NCI-H1417 treated with DMSO at 0.1 percent for 48 hours (cell line): ENCODE results near the gene ZP3.
A peak's percentile ranks its signal among the peaks of the same experiment; 100 is the strongest.
"Not testable (repeated sequence)": the region's sequence is repeated elsewhere in the genome, so short reads cannot be mapped to it uniquely, and the experiment has no call there.

Experiments used
- DNase-seq: peaks from one replicate; lab custom pipeline; 2025; lab: John Stamatoyannopoulos, UW

ZP3 gene

GRCh38 chr7:76405738-76406137 lies 19.0 kb upstream of the ZP3 start:
- DNase-seq: no peak

GRCh38 chr7:76407718-76408117 lies 17.0 kb upstream of the ZP3 start:
- no peak for DNase-seq

GRCh38 chr7:76408121-76408560 lies 16.6 kb upstream of the ZP3 start:
- DNase-seq: no peak

- DNase-seq: no peak
Measured at GRCh38 chr7:76409537-76409936, 15.2 kb upstream of the ZP3 start, which contains the start of gene SSC4D. TSS of gene SSC4D (minus strand) at chr7:76409697. CDS start at chr7:76404439, 5,258 bp downstream.

GRCh38 chr7:76411626-76412025 lies 13.1 kb upstream of the ZP3 start:
- DNase-seq: no peak

GRCh38 chr7:76412249-76412648 lies 12.5 kb upstream of the ZP3 start:
- DNase-seq: no peak

- not testable (repeated sequence) for DNase-seq
Measured at GRCh38 chr7:76417654-76418310, 7.0 kb upstream of the ZP3 start.

- not testable (repeated sequence) for DNase-seq
Measured at GRCh38 chr7:76421097-76421496, 3.7 kb upstream of the ZP3 start.

GRCh38 chr7:76423666-76424412 lies 911 bp upstream of the ZP3 start:
- no peak for DNase-seq

- no peak for DNase-seq
Measured at GRCh38 chr7:76425156-76425555, 406 bp downstream of the ZP3 start.

- not testable (repeated sequence) for DNase-seq
Measured at GRCh38 chr7:76425558-76425957, 808 bp downstream of the ZP3 start.

- DNase-seq: no peak
Measured at GRCh38 chr7:76426246-76426645, 1.5 kb downstream of the ZP3 start.

GRCh38 chr7:76427635-76428034 lies 2.9 kb downstream of the ZP3 start:
- DNase-seq: no peak

GRCh38 chr7:76428149-76428823 lies 3.5 kb downstream of the ZP3 start:
- no peak for DNase-seq

- DNase-seq: no peak
Measured at GRCh38 chr7:76428868-76429805, 4.4 kb downstream of the ZP3 start.

GRCh38 chr7:76430211-76430610 lies 5.5 kb downstream of the ZP3 start:
- DNase-seq: no peak

GRCh38 chr7:76430836-76431235 lies 6.1 kb downstream of the ZP3 start:
- no peak for DNase-seq

- DNase-seq: peak; percentile 52
Measured at GRCh38 chr7:76437873-76438272, 13.1 kb downstream of the ZP3 start.

- not testable (repeated sequence) for DNase-seq
Measured at GRCh38 chr7:76439120-76439888, 14.6 kb downstream of the ZP3 start.

GRCh38 chr7:76440404-76440803 lies 15.7 kb downstream of the ZP3 start:
- not testable (repeated sequence) for DNase-seq

GRCh38 chr7:76441792-76442191 lies 17.0 kb downstream of the ZP3 start:
- DNase-seq: not testable (repeated sequence)
